Erythroblast (primary cell): ENCODE results near the gene MEGF11.

Experiments used
- GATA1 ChIP-seq: IDR thresholded peaks from 2 replicates; pipeline ENCODE4 v1.6.1; 2011; ENCODE audit warnings: low read depth, mild to moderate bottlenecking, control low read depth, low read length, moderate library complexity
- POLR2A ChIP-seq: IDR thresholded peaks from 2 replicates; pipeline ENCODE4 v1.6.1; 2011; ENCODE audit warnings: mild to moderate bottlenecking, low read length

GRCh38 chr15:66232267-66232625 is 21.3 kb downstream of the MEGF11 start:
- TF ChIP-seq POLR2A (no peak), GATA1 (no peak)
